HG02642 (cell line): ENCODE data around the gene MPST.
"Not testable (repeated sequence)": the region's sequence is repeated elsewhere in the genome, so short reads cannot be mapped to it uniquely, and the experiment has no call there.

ENCODE experiments used
- ATAC-seq: cut with Tn5 transposase; IDR thresholded peaks from one replicate; pipeline ENCODE4 v1.9.1; 2021; ENCODE audit warnings: mild to moderate bottlenecking; ENCODE audit not compliant: unreplicated experiment, poor library complexity

Gene MPST

DNA sequence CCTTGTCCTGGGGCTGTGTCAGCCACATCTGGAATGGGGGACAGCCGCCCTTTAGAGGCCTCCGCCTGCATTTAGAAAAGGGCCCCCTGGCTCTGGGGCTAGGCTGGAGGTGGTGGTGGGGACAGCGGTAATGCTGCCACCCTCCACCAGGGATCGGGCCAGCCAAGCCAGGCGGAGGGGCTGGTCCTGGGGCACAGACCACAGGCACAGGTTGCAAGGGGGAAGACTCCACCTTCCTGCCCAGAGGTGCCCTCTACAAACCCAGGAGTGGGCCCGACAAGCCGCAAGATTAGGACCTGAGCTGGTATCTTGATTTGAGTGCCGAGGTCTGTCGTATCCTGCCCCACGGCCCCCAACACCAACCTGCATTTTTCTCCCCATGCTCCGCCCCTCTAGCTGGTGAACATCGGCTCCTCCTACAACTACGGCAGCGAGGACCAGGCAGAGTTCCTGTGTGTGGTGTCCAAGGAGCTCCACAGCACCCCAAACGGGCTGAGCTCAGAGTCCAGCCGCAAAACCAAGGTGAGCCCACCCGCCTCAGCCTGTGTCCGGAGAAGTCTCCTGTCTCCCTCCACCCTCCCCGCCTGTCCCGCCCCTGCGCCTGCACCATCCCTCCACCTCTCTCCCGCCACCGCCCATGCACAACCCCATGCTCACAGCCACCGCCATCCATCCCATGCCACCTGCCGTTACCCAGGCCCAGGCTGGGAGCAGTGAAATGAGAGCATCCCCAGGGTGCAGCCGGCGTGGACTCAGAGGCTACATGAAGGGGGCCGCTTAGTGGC is 39.6 kb downstream of the MPST start:
- ATAC-seq, result no peak

DNA sequence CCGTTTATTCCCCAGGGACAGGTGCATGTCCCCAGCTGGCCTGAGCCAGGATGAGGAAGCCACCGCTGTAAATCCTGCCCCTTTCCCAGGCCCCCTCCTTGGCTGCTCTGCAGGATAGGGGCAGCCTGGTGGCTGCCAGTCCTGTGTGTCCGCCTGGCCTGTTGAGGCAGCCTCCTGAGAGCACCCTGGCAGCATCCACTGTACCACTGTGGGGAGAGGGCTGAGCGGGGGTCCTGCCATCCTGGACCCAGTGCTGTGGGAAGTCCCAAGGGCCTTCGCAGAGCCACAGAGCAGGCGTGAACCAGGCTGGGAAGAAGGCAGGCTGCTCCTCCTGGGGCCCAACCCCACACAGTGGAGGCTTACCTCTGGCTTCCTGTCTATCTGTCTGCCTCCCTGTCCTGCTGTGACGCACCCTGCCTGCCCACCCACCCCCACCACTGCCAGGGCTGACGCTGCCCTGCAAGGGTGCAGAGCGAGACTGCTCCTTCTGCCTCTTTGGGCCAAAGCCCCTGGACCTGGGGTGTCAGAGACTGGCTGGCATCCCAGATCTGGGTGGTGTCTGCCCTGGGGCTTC is 40.4 kb downstream of the MPST start:
- ATAC-seq, result no peak

DNA sequence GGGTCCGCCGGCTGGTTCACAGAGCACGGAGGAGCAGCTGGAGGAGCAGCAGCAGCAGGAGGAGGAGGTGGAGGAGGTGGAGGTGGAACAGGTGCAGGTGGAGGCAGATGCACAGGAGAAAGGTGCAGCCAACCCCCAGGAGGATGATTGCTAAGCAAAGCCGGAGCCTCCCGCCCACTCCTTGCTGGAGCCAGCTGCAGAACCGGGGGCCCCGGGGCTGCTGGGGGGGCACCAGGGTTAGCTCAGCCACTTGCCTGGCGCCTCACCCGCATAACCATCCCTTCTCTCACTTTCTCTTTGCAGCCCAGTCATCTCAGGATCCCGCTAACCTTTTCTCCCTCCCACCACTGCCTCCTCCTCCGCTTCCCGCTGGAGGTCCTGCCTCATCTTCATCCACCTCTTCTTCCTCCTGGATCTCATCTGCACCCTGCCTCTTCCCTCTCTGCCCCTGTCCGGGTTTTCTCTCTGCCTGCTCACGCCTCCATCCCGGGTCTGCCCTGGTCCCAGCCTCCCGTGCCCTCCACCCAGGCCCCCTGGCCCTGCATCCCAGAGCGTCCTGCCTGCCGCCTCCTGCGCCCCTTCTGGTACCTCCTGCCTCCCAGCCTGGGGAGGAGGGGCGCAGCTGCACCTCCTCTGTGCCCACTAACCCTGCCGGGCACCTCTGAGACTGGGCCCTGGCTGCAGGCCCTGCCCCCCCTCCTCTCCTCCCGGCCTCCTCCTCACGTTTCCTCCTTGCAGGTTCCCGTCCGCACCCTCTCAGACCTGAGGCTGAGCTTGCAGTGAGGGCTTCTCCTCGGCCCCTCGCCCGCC is 41.5 kb downstream of the MPST start:
- ATAC-seq, result no peak

DNA sequence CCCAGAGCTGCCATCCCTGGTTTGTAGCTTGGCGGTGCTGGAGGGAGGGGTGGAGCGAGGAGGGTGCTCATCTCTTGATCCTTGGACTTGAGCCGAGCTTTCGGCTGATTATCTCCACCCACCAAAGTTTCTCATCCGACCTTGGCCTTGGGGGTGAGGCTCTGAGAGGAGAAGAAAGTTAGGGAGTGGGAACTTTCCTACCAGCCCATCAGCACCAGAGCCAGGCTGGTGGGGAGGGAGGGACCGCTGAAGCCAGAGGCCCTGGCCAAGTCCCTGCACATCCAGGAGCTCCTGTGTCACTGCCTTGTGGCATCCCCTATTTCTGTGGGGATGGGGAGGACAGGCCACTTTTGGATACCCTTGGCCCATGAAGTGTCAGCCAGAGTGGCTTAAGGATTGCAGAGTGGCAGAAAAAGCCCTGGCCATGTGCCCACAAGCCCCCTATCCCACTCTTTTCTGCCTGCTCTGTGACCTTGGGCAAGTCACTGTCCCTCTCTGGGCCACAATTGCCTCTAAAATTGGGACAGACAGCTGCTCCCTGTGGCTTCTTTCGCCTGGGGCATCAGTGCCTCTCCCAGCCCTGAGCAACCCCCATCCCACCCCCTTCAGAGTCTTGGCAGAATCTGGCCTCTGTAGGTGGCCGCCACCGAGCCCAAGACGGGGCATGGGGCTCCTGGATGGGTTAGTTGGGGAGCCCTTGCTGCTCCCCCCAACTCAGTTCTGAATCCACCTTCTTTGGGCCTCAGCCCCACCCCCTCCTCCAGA is 42.3 kb downstream of the MPST start:
- ATAC-seq, result no peak

DNA sequence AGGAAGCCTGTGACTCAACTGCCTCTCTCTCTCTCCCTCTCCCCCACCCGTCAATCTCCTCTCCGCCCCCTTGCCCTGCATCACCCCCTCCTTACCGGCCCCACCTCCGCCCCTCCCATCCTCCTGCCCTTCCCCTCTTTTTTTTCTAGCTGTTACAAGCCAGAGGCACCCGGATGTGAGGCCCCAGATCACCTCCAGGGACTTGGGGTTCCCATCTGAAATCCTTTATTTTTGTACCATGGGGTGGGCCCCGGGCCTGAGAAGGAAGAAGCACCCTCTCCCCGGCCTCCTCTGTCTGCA is 42.8 kb downstream of the MPST start:
- no peak for ATAC-seq

DNA sequence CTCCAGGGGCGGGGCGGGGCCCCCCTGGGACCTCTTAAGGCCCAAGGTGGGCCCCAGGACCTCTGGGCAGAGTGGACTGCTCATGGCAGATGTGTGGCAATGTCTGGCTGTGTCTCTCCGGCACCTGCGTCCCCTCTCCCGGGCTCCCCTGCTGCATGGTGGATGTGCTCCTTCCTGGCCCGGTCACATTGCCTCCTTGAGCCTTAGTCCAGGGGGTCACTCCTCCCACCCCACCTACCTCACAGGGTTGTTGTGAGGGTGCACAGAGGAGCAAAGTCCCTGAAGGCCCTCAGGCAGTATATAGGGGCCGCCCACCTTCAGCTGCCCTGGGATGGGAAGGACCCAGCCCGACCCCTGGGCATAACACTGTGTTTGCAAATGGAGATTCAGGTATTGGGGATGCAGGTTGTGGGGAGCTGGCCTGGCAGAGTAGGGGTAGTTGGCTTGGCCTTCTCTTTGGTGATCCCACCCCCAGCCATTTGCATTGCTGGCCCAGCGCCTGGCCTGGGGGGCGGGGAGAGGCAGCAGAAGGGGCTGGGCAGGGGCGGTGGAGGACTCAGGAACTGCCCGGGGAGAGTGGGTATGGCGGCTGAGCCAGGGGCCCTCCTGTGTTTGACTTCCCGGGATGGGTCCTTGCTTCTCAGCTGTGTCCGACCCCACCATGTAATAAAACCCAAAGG is 43.3 kb downstream of the MPST start:
- ATAC-seq, result no peak

DNA sequence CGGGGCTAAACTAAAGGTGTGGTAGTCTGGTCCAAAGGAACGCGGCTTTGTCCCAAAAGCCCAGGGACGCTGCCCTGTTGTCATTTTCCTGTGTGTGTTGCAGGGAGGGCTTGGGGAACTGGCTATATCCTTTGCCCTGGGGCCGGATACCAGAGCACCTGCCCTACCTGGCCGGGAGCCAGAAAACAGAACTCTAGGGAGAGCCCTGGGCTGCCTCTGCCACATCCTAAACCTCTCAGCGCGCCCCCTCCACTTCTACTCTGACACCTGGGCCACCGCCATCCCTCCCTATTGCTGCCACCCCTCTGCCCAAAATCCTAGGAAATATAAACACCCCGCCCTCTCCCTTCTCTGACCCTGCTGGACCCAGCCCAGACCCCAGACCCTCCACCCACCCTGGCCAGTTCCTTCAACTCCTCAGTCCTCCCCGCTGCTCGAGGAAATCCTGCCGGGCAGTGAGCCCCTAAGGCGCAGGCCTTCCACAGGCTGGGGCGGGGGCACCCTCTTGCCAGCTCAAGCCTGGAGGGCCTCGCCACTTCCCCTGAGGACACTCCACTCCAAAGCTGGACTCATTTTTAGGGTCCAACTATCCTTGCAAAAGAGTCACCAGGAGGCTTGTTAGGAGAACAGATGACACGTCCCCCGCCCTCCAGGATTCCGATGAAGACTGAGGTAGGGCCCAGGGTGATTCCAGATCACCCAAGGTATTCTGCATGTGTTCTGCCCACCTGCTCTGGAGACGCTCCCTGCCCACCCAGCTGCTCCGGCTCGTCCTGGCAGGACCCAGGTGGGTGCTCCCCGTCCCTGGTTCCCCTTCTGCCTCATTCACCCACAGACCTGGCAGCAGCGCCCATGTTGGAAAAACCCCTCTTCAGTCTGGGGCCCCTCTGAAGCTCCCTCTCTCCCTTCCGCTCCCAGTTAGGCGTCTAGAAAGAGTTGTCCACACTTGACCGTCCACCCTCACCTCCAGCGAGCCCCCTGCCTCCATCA is 44.2 kb downstream of the MPST start:
- ATAC-seq, result no peak

DNA sequence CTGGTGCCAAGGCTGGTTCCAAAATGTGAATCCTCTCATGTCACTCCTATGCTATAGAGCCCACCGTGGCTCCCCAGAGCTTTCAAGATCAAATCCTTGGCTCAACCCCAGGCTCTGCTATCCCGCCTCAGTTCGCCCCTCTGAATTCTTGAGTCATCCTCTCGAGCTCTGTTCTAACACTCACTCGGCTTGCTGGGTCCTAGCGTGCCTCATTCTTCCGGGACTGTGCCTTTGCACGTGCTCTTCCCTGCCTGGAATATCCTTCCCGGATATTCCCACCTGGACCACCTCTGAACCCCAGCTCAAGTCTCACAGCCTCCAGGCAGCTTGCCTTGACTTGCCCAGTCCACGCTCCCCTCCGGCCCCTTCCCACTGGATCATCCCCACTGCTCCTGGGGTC is 45.0 kb downstream of the MPST start:
- ATAC-seq, result no peak

DNA sequence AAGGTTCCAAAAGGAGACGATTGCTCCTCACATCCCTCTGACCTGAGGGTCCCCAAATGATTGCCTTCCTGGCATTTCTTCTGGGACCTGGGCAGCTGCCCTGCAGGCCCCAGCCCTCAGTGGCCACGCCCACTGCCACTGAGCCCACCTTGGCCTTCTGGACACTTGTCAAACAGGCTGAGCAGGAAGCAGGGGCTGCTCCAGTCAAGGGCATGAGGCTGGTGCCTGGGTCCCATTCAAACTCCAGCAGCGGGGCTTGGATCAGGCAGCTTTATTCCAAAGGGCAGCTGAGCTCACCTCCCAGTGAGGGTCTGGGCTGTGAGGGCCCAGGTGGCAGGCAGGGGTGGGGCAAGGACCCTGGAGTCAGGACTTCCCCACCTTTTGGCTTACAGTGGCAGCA is 45.6 kb downstream of the MPST start:
- ATAC-seq, result no peak

DNA sequence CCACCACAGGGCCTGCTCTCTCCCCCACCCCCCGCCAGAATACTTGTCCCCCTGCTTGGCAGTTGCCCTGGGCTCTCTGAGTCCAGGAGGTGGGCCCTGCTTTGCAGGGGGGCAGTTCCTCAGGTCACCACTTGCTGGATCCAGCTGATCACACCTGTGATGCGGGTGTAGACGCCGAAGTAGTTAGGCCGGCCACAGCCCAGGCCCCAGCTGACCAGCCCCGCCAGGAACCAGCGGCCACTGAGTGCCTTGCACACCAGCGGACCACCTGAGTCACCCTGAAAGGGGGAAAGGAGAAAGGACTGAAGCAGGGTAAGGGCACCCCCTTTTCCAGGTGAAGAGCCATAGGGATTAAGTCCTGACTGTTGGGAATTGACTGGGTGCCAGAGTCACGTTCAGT is 46.4 kb downstream of the MPST start:
- ATAC-seq, result no peak

DNA sequence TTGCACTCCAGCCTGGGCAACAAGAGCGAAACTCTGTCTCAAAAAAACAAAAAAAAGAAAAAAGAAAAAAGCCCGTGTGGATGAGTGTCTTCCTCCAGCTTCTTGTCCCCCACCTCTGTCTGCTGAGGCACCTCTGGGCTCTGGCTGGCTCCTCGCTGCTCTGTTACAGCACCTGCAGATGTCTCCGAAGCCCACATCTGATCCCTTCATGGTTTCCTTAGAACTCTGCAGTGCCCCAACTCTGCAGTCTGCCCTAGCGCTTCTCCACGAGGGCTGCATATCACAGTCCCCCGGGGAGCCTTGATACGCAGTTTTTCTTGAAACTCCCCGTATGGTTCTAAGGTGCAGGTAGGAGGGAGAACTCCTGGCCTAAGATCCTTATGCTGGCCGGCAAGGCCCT is 47.9 kb downstream of the MPST start:
- no peak for ATAC-seq

DNA sequence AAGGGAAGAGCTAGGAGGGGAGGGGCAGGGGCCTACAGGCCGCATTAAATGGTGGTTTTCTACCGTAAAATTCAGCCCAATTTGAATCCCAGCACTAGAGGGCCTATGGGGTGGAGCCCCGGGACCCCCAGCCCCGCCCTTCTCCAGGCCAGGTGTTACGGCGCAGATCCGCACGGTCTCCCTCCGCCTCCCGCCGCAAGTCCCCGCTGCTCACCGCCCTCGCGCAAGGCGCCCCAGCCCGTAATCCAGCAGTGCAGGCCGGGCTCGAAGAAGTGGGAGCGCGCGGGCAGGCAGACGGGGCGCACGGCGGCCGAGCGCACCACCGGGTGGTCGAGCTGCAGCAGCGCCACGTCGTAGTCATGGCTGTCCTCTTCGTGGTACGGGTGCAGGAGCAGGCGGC is 49.3 kb downstream of the MPST start:
- ATAC-seq, result no peak

DNA sequence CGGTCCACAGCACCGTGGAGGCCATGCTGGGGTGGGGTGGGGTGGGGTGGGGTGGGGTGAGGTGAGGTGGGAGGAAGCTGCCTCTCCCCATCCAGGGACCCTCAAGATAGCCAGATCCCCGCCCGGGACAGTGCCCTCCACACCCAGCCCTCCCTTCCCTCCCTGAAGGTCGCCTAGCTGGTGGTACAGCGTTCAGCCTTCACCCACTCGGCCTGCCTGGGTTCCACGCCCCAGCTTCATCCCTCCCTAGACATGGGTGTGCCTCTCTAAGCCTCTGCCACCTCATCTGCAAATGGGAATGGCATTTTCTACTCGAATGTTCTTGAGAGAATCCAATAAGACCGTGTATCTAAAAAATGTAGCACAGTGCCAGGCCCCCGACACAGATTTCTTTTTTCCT is 49.8 kb downstream of the MPST start:
- no peak for ATAC-seq

DNA sequence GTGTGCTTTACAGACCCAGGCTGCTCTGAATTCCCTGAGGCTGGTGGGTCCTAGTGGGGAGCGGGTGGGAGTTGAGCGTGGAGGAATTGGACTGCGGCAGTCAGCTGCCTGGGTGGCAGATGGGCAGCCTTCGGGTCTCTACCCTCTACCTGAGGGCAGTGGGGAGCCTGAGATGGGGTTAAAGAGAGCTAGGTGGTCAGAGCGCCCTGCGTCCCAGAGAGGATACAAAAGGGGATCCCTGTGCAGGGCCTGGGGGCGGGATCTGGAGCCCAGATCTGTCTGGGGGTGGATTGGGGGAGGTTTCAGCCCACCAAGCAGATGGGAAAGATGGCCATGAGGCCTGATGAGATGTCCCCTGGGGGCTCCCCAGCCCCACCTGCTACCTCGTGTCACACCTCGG is 50.2 kb downstream of the MPST start:
- ATAC-seq, result no peak

DNA sequence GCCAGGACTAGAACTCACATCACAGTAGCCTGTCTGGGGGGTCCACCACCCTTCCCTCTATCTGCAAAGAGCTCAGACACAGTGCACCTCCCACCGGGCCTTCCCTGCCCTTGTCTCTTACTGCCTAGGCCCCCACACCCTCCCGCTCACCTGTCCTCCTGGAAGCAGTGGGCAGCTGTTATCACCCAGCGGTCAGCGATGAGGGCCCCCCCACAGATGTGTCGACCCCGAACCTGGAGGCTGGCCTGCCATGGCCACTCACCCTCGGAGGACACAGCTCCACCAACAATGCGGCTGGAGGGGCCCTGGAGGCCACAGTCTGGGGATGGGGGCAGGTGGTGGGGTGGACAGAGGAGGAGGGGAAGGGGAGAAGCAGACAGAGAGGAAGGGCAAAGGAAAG is 50.8 kb downstream of the MPST start:
- ATAC-seq, result no peak

DNA sequence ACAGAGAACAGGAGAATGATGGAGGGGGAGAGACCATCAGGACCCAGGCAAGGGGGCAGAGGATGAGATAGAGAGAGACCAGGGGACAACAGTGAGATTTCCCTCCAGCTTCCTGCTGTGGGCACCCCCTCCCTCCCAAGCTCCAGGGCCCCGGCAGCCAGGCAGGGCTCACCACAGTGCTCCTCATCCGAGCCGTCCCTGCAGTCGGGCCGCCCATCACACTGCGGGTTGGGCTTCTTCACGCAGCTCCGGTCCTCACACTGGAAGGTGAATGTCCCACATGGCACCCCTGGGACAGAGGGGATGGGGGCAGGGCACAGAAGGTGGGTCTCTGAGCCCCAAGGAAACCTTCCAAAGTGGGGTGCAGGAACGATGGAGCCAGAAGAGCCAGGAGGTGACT is 51.2 kb downstream of the MPST start:
- no peak for ATAC-seq

DNA sequence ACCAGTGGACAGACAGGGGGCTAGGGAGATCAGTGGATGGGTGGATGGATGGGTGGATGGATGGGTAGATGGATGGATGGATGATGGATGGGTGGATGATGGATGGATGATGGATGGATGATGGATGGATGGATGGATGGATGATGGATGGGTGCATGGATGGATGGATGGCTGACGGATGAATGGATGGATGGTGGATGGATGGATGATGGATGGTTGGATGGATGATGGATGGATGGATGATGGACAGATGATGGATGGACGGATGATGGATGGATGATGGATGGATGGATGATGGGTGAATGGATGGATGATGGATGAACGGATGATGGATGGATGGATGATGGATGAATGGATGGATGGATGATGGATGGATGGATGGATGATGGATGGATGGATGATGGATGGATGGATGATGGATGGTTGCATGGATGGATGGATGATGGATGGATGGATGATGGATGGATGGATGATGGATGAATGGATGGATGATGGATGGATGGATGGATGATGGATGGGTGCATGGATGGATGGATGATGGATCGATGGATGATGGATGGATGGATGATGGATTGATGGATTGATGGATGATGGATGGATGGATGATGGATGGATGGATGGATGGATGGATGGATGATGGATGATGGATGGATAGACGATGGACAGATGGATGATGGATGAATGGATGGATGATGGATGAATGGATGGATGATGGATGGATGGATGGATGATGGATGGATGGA is 52.5 kb downstream of the MPST start:
- not testable (repeated sequence) for ATAC-seq

DNA sequence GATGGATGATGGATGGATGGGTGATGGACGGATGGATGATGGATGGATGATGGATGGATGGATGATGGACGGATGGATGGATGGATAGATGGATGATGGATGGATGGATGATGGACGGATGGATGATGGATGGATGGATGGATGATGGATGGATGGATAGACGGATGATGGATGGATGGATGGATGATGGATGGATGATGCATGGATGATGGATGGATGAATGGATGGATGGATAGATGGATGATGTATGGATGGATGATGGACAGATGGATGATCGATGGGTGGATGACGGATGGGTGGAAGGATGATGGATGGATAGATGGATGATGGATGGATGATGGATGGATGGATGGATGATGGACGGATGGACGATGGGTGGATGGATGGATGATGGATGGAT is 53.1 kb downstream of the MPST start:
- ATAC-seq, result no peak

DNA sequence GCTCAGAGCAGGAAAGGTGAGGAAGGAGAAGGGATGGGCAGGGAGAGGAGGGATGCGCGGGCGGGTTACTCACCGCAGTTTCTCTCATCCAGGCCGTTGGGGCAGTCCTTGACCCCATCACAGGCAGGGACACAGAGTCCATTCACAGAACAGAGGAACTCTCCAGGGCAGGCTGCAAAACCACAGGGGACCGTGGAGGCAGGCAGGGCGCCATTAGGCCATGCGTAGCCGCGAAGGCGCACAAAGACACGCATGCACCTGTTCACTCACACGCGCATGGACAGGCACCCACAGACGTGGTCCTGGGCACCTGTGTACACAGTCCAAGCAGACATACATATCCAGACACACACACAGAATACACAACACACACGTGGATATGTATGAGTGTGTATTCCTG is 55.0 kb downstream of the MPST start:
- ATAC-seq, result no peak
